ENCODE measurements around the gene NXNL1. TPM values are rescaled to one million over a fixed set of nuclear protein-coding genes. Genes with fewer than 3 reads are reported as not detected.

NXNL1 gene
- total and polyA plus RNA-seq, 9 of the 15 experiments (the other 6 are each of a cell fraction or from before 2014, with no cell fraction given) = not detected

DNA sequence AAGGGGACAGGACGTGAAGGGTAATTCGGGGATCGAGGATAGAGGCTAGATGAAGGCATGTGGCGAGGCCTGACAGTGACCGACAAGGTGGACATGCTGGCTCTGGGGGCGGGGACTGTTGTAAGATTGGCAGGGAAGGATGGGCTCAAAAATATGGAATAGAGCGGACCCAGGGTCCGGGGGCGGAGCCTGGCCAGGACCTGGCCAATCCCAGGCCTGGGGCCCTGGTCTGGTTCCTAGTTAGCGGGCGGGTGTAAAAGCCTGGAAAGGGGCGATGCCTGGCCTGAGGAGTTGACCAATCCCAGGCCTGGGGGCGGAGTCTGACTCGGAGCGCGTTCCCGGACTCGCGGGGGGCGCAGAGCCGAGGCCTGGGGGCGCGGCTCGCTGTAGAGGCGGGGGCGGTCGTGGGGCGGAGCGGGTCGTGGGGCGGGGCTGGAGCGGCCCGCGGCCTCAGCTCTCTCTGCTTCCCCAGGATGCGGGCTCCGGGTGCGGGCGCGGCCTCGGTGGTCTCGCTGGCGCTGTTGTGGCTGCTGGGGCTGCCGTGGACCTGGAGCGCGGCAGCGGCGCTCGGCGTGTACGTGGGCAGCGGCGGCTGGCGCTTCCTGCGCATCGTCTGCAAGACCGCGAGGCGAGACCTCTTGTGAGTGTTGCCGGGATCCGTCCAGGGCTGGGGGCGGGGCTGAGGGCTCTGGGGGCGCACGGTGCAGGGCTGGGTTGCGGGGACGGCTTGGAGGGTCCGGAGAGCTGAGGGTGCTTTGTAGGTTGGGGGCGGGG is 9.5 kb upstream of the NXNL1 start, which contains the start of gene SLC27A1 (continued):
- TF ChIP-seq CHD7 (IDR thresholded peaks at IDR 0.05; ENCODE audit: low read depth, low read length) (no peak), KLF10 (CRISPR knock-in tag; IDR thresholded peaks at IDR 0.05) (no peak), ARID1B (IDR thresholded peaks at IDR 0.05) (no peak), RBBP5 (IDR thresholded peaks at IDR 0.05; ENCODE audit: borderline replicate concordance, insufficient read depth, low read length, poor library complexity, severe bottlenecking) (peak; percentile 46), HMBOX1 (IDR thresholded peaks at IDR 0.05) (peak; percentile 60; the same call in 1 of the 2 replicates), ILK (tag; IDR thresholded peaks at IDR 0.05; ENCODE audit: borderline replicate concordance, low read depth) (no peak), SRSF1 (IDR thresholded peaks at IDR 0.05; ENCODE audit: low read depth, low read length) (no peak), ZZZ3 (IDR thresholded peaks at IDR 0.05) (no peak), MAZ (CRISPR knock-in tag; conservative IDR thresholded peaks at IDR 0.05 in 1 of 2, IDR thresholded peaks at IDR 0.05 in 1 of 2) (peak; percentile 44 to 72; a peak in 3 of 4 replicates), SETDB1 (IDR thresholded peaks at IDR 0.05; ENCODE audit: low read length) (no peak), ZNF253 (CRISPR knock-in tag; conservative IDR thresholded peaks at IDR 0.05) (no peak), ZKSCAN3 (CRISPR knock-in tag; IDR thresholded peaks at IDR 0.05) (no peak)
- TF ChIP-seq, protein P1, sequence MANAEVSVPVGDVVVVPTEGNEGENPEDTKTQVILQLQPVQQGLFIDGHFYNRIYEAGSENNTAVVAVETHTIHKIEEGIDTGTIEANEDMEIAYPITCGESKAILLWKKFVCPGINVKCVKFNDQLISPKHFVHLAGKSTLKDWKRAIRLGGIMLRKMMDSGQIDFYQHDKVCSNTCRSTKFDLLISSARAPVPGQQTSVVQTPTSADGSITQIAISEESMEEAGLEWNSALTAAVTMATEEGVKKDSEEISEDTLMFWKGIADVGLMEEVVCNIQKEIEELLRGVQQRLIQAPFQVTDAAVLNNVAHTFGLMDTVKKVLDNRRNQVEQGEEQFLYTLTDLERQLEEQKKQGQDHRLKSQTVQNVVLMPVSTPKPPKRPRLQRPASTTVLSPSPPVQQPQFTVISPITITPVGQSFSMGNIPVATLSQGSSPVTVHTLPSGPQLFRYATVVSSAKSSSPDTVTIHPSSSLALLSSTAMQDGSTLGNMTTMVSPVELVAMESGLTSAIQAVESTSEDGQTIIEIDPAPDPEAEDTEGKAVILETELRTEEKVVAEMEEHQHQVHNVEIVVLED (CRISPR knock-in tag; IDR thresholded peaks at IDR 0.05) = no peak; the same call in 1 of the 2 replicates
